ENCODE measurements around the gene DNTT.

The DNTT gene

DNA sequence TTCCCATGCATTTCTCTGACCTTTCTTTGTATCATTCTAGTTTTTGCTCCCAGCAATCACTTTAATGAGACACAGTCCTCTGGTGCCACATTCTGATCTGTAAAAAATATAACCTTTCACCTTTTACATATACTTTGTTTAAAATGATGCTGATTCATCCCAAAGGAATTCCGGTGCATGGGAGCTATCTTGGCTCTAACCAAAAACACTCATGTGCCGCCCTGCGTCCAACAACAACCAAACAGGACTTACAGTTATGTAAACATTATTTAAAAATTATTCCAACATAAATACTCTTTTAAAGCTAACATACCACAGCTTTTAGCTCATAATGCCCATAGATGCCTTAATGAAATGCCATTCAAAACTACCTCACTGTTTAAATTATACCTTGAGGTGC lies 62.3 kb downstream of the DNTT start:
- Histone ChIP-seq H3K4me3 (replicated peaks; ENCODE audit: low read depth, low read length) (no peak overlapping the region), H3K36me3 (ENCODE audit: control insufficient read depth, insufficient read depth, low read length) (no peaks in the 10 kb centered on the region), H3K27me3 (replicated peaks; ENCODE audit: control insufficient read depth, insufficient read depth, low read length) (no peaks in the 10 kb centered on the region; the same call in 1 of the 2 replicates)
- TF ChIP-seq, protein P1, sequence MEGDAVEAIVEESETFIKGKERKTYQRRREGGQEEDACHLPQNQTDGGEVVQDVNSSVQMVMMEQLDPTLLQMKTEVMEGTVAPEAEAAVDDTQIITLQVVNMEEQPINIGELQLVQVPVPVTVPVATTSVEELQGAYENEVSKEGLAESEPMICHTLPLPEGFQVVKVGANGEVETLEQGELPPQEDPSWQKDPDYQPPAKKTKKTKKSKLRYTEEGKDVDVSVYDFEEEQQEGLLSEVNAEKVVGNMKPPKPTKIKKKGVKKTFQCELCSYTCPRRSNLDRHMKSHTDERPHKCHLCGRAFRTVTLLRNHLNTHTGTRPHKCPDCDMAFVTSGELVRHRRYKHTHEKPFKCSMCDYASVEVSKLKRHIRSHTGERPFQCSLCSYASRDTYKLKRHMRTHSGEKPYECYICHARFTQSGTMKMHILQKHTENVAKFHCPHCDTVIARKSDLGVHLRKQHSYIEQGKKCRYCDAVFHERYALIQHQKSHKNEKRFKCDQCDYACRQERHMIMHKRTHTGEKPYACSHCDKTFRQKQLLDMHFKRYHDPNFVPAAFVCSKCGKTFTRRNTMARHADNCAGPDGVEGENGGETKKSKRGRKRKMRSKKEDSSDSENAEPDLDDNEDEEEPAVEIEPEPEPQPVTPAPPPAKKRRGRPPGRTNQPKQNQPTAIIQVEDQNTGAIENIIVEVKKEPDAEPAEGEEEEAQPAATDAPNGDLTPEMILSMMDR (IDR thresholded peaks at IDR 0.05; ENCODE audit: insufficient read depth, low read length, poor library complexity, severe bottlenecking) = no peak
- DNase-seq (ENCODE audit: extremely low read depth, insufficient read length) = no peak

DNA sequence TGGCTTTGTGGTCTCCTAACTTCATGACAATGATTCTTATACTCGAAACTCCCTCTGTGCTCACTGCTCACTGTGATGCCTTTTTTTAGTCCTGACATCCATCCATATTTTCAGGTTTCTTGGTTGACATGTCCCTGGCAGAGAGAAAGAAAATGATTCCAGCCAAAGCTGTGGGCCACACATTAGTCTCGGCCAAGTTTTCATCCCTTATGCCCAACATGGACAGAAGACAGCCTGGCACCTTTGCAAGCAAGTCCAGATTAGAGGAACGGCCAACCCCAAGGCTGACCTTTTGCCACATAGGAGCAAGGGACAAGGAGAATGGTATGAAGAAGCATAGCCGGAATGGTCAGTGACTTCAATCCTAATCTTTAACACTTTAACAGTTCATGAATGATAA lies 63.2 kb downstream of the DNTT start:
- no peak for DNase-seq (ENCODE audit: extremely low read depth, insufficient read length)
- no peaks in the 10 kb centered on the region for H3K27me3 ChIP-seq (replicated peaks; ENCODE audit: control insufficient read depth, insufficient read depth, low read length)
- no peaks in the 10 kb centered on the region for H3K36me3 ChIP-seq (ENCODE audit: control insufficient read depth, insufficient read depth, low read length)
- no peak overlapping the region for H3K4me3 ChIP-seq (replicated peaks; ENCODE audit: low read depth, low read length)
- TF ChIP-seq, protein P1 (IDR thresholded peaks at IDR 0.05; ENCODE audit: insufficient read depth, low read length, poor library complexity, severe bottlenecking) = no peak

DNA sequence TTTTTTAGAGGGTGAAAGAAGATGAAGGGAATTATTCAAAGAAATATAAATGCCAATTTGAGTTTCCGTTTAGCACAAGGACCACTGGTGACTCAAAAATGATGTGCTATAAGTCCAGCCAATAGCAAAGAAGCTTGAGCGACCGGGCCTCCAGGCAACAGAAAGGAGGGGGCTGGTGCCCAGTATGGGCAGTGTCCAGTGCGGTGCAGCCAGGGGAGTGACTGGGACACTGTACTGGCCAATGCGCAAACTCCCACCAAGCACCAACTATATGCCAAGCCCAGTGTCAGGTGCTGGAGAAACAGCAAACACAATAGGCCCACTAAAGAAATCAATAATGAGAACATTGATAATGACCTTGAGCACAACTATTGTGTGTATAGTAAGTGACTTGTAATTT lies 64.7 kb downstream of the DNTT start:
- TF ChIP-seq, protein P1 (IDR thresholded peaks at IDR 0.05; ENCODE audit: insufficient read depth, low read length, poor library complexity, severe bottlenecking) = no peak
- H3K4me3 ChIP-seq (replicated peaks; ENCODE audit: low read depth, low read length) = no peak overlapping the region
- DNase-seq (ENCODE audit: extremely low read depth, insufficient read length) = no peak
- no peaks in the 10 kb centered on the region for H3K27me3 ChIP-seq (replicated peaks; ENCODE audit: control insufficient read depth, insufficient read depth, low read length)
- H3K36me3 ChIP-seq (ENCODE audit: control insufficient read depth, insufficient read depth, low read length) = no peaks in the 10 kb centered on the region

DNA sequence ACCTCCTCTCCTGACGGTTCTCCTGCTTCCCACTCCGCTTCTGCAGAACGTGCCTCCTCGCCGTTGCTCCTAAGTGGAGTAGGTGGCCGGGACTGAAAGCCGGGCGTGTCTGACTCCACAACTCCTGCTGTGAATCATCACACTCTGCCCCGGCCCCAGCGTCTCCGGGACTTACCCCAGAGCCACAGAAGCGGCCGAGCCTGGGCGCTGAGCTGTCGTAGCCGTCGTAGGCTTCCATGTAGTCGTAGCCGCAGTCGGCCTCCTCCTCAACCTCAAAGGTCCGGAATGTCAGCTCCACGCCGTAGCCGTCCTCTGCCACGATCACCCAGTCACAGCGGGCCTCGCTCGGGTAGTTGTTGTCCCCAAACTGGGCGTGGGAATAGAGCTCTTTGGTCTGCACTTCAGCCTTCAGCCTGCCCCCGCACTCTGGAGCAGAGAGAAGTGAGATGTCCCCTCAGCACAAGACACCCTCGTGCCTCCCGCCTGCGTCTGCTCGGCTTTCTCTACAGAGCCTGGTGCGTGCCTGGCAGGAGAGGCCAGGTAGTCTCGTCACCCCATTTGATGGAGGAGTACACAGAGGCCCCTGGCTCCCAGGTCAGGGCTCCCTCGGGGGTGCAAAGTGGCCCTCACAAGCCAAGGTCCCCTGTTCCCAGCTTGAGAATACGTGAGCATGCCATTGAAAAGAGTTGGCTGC lies 65.8 kb downstream of the DNTT start:
- H3K27me3 ChIP-seq (replicated peaks; ENCODE audit: control insufficient read depth, insufficient read depth, low read length) = no peaks in the 10 kb centered on the region; the same call in 1 of the 2 replicates
- H3K4me3 ChIP-seq (replicated peaks; ENCODE audit: low read depth, low read length) = no peak overlapping the region
- TF ChIP-seq, protein P1 (IDR thresholded peaks at IDR 0.05; ENCODE audit: insufficient read depth, low read length, poor library complexity, severe bottlenecking) = no peak
- no peaks in the 10 kb centered on the region for H3K36me3 ChIP-seq (ENCODE audit: control insufficient read depth, insufficient read depth, low read length)
- no peak for DNase-seq (ENCODE audit: extremely low read depth, insufficient read length)

DNA sequence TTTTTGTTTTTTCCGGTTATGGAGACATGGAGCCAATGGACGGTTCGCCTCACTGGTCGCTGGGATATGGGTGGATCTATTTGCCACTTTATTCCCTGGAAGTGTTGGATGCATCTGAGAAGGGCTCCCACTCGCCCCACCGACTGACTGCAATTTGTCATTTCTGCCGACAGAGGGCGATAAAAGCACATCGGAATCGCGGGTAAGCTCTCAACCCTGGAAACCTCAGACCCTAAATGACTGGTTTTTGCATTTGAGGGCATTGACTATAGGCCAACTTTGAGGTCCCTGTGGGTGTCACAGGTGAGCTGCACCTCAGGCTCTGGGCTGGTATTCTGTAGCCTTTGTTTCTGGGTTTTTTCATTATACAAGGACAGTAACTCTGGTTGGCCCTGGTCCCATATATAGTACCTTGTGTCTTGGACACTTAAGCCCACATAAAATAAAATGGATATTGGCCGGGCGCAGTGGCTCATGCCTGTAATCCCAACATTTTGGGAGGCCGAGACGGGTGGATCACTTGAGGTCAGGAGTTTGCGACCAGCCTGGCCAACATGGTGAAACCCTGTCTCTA lies 66.4 kb downstream of the DNTT start:
- TF ChIP-seq, protein P1 (IDR thresholded peaks at IDR 0.05; ENCODE audit: insufficient read depth, low read length, poor library complexity, severe bottlenecking) = peak; percentile 81
- no peak overlapping the region for H3K4me3 ChIP-seq (replicated peaks; ENCODE audit: low read depth, low read length)
- DNase-seq (ENCODE audit: extremely low read depth, insufficient read length) = no peak
- H3K36me3 ChIP-seq (ENCODE audit: control insufficient read depth, insufficient read depth, low read length) = no peaks in the 10 kb centered on the region
- H3K27me3 ChIP-seq (replicated peaks; ENCODE audit: control insufficient read depth, insufficient read depth, low read length) = no peaks in the 10 kb centered on the region; the same call in 1 of the 2 replicates

Data from GM06990 (cell line).